NCI-H2029 (cell line): ENCODE data around the gene MORN4.
A peak's percentile ranks its signal among the peaks of the same experiment; 100 is the strongest.
"Not testable (repeated sequence)": the region's sequence is repeated elsewhere in the genome, so short reads cannot be mapped to it uniquely, and the experiment has no call there.

Experiments
- DNase-seq: peaks from one replicate; lab custom pipeline; 2025; lab: John Stamatoyannopoulos, UW

The MORN4 gene

DNA sequence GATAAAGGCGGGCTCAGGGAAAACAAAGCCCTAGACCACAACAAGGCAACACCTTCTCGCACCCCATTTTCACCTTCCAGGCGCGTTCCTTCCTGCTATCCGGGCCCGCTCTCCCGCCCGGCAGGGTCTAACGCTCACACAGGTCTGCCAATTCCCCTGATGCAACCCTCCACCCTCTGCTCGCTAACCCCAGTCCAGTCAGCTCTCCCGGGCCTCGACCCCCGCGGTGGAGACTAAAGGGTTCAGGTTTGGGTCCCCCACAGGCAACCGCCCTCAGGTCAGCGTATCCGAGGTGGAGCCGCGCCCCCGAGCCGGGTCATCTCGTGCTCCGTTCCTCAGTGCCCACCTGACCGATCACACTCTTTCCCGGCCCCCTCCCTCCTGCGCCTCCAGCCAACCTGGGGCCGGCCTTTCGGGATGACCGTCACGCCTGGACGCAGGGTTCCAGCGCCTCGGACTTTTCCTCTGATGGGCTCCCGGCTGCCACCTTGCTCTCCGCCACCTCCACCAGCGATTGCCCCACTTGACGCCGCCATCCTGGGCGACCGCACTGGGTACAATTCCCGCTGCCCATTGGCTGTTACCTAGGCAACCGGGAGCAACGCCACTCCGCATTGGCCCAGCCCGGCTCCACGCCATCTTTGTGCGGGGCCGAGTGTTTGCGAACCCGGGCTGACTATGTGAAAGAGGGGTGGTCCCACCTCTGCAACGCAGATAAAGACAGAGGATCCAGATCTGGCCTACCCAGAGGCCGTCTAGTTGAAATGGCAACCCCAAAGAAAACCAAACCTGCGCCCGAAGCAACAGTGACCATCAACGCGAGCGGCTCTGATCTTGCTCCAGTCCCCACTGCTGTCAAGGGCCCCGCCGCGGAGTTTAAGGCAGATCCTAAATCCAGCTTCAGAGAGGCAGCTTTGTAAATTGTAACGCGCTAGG, at the start of gene MORN4:
Gene MORN4 (minus strand): TSS at position 552 of the 936 bp plus-strand sequence. CDS start 13,847 bp downstream, outside the sequence.
- DNase-seq: peak; percentile 82

DNA sequence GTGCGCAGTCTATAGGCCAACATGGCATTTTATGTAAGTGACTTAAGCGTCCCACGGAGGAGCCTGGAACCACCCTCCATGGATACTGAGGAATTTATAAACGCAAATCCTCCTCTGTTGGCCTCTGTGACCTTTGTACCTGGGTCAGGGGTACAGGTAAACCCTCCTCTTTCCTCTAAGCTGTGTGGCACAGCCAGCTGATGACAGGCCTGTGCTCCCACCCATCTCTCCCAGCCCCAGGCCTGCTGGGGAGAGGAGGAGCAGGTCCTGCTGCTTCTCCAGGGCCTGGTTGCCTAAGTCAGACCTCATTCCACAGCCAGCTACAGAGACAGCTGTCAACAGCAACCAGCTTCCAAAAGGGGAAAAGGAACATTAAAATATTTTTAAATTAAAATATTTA, 48.7 kb upstream of the MORN4 start:
- no peak for DNase-seq

DNA sequence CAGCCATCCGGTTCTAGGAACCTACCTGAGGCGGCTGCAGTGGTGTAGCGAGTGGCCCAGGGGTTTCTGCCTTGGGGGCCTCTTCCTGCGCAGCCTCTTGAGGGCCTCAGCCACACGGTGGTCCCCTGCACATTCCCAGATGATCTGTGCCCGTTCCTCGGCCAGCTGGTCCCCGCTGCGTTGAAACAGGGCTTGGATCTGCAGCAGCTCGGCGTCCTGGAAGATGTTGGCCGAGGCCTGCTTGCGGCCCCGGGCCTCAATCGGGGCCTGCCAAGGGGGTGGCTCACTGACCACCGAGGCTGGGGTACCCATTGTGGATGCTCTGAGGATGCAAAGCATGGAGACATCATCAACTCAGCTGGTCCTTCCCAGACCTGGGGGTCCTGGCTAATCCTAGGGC, 46.3 kb upstream of the MORN4 start:
- DNase-seq: no peak

DNA sequence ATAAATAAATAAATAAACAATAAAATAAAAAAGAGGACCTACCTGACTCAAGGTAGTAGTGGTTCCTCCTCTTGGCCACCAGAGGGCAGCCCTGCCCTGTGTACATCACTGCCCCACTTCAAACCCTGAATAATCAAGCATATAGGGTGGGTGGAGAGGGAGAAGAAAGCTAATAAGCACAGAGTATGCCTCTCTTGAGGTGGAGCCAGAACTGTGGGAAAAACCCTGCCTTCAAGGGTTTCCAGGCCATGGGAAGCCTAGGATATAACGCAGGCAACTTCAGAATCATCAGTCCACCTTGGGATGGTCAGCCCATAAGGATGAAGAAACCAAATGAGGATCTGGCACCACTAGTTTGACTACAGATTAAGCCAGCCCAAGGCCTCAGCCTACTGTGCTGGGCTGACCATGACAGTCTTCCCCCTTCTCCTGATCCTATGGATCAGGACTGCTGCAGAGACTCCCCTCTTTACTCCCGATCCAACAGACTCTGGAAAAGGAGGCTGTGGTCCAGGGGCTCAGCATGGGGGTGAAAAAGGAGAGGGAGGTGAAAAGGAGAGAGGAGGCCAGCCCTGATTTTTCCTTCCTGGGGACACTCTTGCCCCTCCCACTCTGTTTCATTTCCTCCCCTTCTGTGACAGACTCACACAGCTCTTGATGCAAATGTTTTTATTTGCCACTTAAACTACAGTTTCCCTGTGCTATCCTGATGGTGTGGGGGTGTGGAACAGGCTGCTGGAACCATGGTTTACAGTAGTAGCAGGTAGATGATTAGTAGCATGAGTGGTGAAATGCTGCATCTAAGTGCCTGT, 43.7 kb upstream of the MORN4 start:
- DNase-seq: peak; percentile 25

DNA sequence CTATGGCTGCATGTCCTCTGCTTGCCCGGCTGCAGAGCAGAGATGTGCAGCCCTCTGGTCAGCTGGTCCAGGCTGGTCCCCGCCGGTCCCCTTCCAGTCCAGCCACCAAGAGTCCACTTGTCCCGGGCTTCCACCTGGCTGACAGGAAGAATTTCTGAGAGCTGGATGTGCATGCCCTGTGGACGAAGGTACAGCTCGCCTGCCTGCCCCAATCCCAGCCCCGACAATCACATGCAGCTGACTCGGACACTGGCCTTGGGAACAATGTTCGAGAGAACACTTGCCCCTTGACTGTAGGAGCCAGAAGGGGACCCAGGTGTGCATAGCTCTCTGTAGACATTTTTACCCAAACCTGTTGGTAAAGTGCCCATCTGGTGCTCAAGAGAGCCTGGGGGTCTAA, 41.9 kb upstream of the MORN4 start:
- DNase-seq: no peak

DNA sequence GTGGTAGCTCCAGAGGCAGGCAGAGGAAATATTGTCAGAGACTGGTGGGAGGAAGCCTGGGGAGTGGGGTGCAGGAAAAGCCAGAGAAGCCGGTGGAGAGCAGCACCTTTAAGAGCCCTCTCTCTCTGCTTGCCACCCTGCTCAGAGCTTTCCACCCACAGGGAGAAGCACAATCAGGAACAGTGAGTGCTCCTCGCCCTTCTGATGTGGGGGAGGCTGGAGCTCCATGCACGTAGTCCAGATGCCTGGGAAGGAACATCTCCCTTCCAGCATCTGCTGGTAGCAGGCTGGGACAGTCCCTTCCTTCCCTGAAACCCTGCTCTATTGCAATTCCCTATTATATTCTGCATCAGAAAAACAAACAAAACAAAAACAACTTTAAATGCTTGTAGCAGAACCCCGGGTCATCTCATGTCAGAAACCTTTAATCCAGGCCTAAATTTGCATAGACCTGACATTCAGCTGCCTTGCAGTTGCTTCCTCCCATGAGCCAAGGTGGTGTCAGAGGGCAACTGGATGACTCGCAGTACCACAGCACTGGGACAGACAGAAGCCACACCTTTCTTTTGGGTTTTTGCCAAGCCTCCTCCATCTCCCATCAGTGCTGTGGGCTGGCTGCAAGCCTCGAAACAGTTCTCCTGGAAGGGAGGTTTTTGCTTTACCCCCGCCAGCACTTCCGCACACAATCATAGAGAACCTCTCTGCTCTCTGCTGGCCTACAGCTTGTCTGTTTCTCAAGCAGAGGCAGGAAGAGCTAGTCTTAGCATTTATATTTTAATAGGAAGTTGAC, 40.6 kb upstream of the MORN4 start:
- DNase-seq: no peak

DNA sequence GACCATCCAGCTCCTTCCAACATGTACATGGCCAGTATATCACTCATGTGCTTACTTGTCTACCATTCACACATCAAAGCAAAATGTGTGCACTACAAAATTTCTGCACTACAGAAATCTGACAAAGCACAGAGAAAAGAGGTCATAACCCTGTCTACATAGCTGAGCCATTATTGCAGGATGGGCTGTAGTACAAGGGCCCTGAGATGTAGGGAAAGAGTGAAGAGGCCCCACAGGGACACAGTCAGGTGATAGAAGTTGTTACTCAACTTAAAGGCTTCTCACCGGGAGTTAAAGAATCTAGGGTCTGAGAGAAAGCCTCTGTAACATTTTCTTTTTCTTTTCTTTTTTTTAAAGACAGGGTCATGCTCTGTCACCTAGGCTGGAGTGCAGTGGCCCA, 36.3 kb upstream of the MORN4 start:
- no peak for DNase-seq

DNA sequence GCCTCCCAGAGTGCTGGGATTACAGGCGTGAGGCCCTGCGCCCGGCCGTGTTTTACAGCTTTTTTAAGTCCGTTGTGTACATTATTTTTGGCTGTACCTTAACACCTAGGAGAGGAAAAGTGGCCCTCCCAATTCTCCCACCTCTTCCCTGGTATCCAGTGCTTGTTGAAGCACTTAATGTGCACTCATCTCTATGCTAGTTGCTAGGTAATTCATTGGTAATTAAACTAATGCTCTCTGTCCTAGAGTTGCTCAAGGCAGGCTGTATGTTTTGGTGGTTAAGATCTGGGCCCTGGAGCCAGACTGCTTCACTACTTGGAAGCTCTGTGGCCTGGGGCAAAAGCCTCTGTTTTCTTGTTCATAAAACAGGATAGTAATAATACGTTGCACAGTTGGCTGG, 34.2 kb upstream of the MORN4 start:
- DNase-seq: no peak

DNA sequence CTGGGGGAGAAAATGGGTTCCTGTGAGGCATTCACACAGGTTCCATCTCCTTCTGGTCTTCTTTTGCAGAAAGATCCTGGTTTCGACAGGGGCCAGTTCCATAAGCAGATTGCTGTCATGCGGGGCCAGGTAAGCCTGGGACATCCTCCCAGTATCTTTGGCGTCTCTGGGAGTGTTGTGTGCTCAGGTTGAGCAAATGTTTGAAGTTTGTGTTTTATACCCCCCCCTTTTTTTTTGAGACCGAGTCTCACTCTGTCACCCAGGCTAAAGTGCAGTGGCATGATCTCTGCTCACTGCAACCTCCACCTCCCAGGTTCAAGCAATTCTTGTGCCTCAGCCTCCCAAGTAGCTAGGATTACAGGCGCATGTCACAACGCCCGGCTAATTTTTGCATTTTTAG, 33.7 kb upstream of the MORN4 start:
- no peak for DNase-seq

DNA sequence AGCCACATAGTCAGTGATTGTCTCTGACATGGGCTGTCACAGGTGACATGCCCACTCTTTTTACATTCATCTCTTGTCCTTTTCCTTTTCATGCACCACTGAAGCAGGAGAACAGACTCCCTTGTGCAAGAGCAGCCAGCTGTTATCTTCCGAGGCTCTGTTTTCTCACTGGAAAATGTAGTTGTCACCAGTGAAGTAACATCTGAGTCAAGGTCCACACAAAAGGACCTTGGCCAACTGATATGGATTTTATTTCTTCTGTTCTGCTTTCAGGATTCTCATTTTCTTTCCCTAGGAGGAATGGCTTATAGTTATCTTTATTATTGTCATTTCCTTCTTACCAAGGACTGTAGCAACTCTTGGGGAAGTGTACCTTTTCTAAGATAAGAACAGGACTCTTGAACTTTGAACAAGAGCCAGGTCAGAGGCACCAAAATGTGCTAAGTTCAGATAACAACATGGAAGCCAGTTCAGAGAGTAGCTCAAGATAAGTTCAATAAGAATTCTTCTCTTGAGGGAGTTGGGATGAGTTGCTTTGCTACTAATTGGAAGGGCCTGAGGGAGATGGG, 31.1 kb upstream of the MORN4 start:
- no peak for DNase-seq

DNA sequence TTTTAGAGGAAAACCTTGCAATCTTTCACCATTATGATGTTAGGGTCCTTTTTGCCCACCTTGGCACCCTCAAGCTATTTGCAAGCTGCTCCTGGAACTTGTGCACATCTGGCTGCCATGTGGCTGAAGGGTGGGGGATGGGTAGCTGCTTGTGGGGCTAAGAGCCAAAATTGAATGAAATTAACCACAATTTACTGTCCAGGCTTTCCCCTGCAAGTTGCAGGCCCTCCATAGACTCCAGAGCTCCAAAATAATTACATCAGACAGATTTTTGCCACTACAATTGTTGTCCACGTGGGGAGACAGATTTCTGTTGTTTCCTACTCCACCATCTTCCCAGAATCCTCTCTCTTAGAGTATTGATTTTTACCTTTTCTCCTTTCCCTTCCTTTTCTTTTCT, 26.3 kb upstream of the MORN4 start:
- DNase-seq: no peak

DNA sequence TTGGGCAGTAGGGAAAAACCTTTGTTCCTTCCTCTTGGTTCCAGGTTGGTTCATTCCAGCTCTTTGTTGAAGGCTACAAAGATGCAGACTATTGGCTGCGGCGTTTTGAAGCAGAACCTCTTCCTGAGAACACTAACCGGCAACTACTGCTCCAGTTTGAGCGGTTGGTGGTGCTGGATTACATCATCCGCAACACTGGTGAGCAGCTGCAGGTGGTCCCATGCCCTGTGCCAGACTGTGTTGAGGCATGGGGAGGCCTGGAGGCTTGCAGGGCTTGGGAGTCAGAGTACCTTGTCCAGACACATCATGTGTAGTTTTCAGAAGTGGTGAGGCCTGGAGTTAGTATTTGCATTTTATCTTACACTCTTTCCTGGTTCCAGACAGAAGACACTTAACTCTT, 23.5 kb upstream of the MORN4 start:
- DNase-seq: no peak

DNA sequence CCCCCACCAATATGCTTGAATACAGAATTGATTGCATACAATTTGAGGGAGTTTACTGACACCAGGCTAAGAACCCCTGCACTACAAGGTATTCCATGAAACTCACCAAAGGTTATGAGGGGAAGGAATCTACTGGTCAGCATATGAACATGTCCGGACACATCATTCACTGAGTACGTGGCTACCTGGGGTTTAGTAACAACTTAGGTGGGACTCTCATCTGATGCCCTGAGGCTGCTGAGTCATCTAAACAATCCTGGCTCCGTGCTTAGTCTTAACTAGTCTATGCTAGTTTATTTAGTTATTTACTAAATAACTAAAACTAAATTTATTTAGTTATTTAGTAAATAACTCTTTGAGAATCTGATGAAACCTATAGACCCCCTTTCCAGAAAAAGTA, 18.5 kb upstream of the MORN4 start:
- no peak for DNase-seq

DNA sequence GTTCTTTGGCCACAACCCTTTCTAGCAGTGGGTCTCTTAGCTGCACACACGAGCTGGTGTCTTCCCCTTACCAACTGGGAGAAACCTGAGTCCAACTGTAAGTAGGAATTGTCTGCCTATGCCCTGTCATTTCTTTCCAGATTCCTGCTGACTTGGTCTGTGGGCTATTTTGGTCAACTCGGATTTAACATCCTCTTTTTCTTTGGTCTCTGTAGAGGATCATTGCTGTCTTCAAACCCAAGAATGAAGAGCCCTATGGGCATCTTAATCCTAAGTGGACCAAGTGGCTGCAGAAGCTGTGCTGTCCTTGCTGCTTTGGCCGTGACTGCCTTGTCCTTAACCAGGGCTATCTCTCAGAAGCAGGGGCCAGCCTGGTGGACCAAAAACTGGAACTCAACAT, 17.4 kb upstream of the MORN4 start:
- no peak for DNase-seq

DNA sequence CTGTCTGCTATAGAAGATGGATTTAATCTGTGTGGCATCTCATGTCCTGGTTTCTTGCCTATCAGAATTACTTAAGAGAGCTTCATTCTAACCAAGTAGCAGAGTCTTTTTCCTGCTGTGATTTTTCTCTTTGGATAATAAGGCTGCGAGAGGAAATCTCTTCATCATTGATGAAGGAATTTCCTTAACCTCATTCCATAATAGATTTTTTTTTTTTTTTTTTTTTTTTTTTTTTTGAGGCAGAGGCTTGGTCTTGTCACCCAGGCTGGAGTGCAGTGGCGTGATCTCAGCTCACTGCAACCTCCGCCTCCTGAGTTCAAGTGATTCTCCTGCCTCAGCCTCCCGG, 16.1 kb upstream of the MORN4 start:
- not testable (repeated sequence) for DNase-seq

DNA sequence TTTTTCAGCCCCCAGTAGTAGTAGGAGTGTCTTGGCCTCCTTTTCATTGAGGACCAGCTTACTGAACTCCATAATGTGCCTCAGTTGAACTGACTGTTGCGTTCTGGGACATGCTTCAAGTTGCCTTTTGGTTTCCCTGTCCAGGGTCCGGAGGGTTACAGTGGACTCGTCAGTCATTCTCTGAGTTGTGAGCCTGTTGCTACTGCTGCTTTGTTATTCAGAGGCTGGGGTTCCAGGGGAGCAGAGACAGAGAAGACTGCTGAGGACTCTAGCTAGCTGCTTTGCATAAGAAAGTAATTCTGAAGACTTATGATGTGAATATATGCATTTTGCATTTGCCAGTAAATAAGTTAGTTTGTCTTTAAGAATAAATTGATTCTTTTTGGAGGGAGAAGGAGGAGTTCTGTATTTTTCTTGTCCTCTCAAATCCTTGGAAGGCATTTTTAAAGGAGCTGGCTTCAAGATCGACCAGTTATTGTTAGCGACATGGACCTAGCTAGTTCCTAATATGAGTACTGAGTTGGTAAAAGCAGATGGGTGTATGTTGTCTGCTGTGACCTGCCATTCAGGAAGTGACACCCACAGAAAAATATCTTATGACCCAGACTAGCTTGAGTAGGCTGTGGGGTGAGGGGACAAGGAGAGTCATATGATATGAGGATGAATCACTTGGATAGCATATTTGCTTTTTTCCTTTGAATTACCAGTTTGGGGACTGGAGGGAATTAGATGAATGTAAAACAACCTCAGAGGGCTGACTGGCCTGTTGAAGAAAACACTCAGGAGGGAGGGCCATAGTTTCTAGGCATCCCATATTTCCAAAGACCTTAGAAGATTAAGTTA, 15.5 kb upstream of the MORN4 start:
- DNase-seq: no peak

DNA sequence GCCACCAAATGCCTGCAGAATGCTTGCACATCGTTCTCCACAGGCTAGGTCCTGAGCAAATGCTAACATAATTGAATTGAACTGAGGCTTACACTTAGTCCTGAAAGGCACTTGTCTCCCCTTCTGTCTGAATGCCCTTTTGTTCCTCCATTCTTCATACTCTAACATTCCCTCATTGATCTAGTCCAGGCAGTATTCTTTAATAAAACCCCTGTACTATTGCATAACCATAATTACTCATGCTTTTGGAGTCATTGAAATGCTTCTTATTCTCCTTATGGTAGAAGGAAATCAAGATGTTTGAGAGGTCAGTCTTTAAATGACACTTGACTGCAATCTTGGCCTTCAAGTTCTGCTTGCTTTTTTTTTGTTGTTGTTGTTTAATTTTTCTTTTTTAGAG, 14.3 kb upstream of the MORN4 start:
- no peak for DNase-seq

DNA sequence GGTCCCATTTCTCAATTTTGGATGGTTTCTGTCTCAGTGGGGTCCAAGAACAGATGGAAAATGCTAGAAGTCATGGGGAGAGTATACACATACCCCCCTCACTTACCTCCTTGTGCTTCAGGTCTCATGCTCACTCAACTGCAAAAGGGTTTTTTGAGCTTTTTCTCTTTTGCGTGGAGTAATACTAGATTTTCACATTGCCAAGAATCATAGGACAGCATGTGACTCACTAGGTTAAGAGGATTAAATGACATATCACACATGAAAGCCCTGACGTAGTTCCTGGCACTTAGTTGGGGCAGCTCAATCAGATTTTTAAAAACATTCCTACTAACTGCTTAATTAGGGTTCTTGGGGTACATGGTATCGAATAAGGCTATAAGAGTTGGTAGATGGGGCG, 11.6 kb upstream of the MORN4 start:
- DNase-seq: no peak

DNA sequence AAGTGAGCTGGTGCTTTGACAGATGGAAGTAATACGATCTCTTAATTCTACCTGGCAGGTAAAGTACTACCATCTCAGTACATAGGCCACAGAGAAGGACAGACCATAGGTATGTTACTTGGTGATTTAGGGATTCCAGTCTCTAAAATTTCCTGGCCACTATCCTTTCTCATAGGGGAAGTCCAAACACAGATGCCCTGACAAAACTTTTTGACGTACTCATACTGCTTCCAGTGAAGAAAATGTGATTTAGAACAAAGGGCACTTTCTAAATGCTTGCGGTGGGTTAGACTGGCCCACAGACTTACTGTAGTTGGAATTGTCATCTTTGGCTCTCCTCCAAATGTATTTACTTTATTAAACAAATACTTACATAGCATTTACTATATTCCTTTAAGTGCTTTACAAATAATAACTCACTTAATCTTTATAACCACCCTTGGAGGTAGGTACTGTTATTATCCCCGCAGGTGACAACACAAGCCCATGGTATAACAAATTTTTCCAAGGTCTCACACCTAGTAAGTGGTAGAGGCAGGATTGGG, 10.2 kb upstream of the MORN4 start:
- DNase-seq: no peak

DNA sequence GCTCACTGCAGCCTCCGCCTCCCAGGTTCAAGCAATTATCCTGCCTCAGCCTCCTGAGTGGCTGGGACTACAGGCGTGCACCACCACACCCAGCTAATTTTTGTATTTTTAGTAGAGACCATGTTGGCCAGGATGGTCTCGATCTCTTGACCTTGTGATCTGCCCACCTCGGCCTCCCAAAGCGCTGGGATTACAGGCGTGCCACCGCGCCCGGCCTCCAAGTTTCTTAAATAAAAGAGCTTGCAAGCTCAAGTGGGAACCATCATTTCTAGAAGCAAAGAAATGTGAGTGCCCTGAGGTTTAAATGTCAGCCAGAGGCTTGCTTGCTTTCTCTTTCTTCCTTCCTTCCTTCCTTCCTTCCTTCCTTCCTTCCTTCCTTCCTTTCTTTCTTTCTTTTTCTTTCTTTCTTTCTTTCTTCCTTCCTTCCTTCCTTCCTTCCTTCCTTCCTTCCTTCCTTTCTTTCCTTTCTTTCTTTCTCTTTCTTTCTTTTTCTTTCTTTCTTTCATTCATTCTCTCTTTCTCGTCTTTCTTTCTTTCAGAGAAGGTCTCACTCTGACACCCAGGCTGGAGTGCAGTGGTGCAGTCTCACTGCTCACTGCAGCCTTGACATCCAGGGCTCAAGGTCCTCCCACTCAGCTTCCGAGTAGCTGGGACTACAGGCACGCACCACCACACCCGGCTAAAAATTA, 9.3 kb upstream of the MORN4 start:
- DNase-seq: not testable (repeated sequence)
